Measurements from ENCODE around the gene SLC23A2.

SLC23A2 gene

GRCh38 chr20:4956200-4956810, 45.0 kb downstream of the SLC23A2 start:
- DNase-seq (ENCODE audit: low read depth) = peak; percentile 82
- TF ChIP-seq CTCF (IDR thresholded peaks at IDR 0.05; ENCODE audit: low read depth, low read length) = peak; percentile 69
- TF ChIP-seq MYC (IDR thresholded peaks at IDR 0.05; ENCODE audit: low read depth, low read length) = no peak
- no peak overlapping the region for H3K4me3 ChIP-seq (ENCODE audit: low read depth, low read length)

DNA sequence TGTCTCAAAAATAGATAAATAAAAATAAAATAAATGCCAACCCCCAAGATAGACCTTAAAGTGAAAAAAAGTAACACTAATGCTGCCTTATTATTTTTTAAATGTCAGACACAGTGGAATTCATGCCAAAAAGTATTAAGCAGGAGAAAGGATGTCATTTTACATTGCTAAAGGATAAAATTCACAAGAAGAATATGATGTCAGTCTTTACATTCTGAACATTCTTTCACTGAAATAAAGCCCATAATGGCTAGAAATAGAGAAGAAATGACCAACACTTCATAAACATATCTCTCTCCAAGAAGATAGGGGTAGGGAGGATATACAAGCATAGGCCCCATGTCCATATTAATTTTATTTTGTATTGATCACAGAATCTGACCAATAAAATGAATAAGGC, 47.4 kb downstream of the SLC23A2 start:
- no peak for DNase-seq (ENCODE audit: low read depth)
- no peak for TF ChIP-seq MAX (IDR thresholded peaks at IDR 0.05; ENCODE audit: low read depth, low read length)
- no peak for TF ChIP-seq POLR2A (IDR thresholded peaks at IDR 0.05; ENCODE audit: extremely low read depth, insufficient read length)
- no peak for TF ChIP-seq MYC (IDR thresholded peaks at IDR 0.05; ENCODE audit: low read depth, low read length)

DNA sequence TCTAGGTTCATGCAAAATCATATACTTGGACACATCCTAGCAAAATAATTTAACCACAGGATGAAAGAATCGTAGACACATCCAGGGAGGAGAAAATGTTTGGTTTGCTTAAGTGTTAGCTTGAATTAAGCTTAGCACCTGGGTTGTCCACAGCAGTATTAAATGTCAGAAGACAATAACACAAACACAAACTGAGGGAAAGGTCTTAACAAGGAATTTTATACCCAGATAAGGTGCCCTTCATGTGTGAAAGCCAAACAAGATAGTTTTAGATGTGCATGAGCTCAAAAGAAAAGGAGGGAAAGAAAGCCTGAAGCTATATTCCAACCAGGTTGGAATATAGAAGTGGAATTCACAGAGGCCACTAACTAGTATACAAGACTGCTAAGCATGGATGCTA, 49.1 kb downstream of the SLC23A2 start:
- TF ChIP-seq CTCF (IDR thresholded peaks at IDR 0.05; ENCODE audit: low read depth, low read length) (no peak), MYC (IDR thresholded peaks at IDR 0.05; ENCODE audit: low read depth, low read length) (no peak), MAX (IDR thresholded peaks at IDR 0.05; ENCODE audit: low read depth, low read length) (no peak)
- DNase-seq (ENCODE audit: low read depth) = no peak

More for the DNA sequence above, 47.4 kb downstream of the SLC23A2 start:
- H3K4me3 ChIP-seq (ENCODE audit: low read depth, low read length) = no peak overlapping the region

DNA sequence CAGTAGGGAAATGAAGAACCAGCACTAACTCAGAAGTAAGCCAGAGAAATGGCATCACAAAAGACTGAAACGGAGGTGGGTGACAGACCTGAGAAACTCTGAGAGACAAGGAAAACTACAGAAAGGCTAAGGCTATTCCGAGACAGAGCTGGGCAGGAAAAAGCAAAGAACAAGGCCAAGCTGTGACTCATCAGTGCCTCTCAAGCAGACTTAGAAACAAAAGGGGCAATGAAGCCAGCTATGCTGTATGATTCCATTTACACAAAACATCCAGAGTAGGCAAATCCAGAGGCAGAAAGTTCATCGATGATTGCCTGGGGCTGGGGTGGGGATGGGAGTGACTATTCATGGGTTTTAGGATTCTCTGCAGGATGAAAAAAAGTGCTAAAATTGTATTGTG, 50.0 kb downstream of the SLC23A2 start:
- no peak for DNase-seq (ENCODE audit: low read depth)
- no peak overlapping the region for H3K4me3 ChIP-seq (ENCODE audit: low read depth, low read length)
- no peak for TF ChIP-seq MAX (IDR thresholded peaks at IDR 0.05; ENCODE audit: low read depth, low read length)
- no peak for TF ChIP-seq POLR2A (IDR thresholded peaks at IDR 0.05; ENCODE audit: extremely low read depth, insufficient read length)
- TF ChIP-seq MYC (IDR thresholded peaks at IDR 0.05; ENCODE audit: low read depth, low read length) = no peak
- no peak for TF ChIP-seq CTCF (IDR thresholded peaks at IDR 0.05; ENCODE audit: low read depth, low read length)

More for the DNA sequence above, 49.1 kb downstream of the SLC23A2 start:
- H3K4me3 ChIP-seq (ENCODE audit: low read depth, low read length) = no peak overlapping the region

- H3K4me3 ChIP-seq (ENCODE audit: low read depth, low read length) = no peak overlapping the region
- DNase-seq (ENCODE audit: low read depth) = no peak
- TF ChIP-seq POLR2A (IDR thresholded peaks at IDR 0.05; ENCODE audit: extremely low read depth, insufficient read length) (no peak), CTCF (IDR thresholded peaks at IDR 0.05; ENCODE audit: low read depth, low read length) (no peak), MYC (IDR thresholded peaks at IDR 0.05; ENCODE audit: low read depth, low read length) (no peak), MAX (IDR thresholded peaks at IDR 0.05; ENCODE audit: low read depth, low read length) (no peak)
Measured at GRCh38 chr20:4950841-4951240, 50.5 kb downstream of the SLC23A2 start.

DNA sequence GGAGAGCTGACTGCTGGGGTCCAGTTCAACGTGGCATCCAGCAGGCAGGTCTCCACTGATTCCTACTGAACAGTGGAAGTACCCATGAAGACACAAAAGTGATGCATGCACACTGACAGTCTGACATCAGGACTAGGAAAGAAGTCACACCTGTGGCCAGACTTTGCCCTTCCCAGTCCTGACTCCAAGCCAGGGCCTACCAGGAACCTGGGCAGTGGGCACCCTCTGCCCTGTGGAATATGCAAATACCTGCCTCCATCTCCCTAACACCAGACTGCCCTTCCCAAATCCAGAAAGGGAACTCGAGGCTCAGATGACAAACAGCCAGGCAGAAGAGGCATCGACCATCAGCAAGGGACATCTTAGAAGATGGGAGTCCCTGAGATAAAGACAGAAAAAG, 50.9 kb downstream of the SLC23A2 start:
- DNase-seq (ENCODE audit: low read depth) = no peak
- no peak overlapping the region for H3K4me3 ChIP-seq (ENCODE audit: low read depth, low read length)
- TF ChIP-seq CTCF (IDR thresholded peaks at IDR 0.05; ENCODE audit: low read depth, low read length) = no peak
- no peak for TF ChIP-seq MYC (IDR thresholded peaks at IDR 0.05; ENCODE audit: low read depth, low read length)
- TF ChIP-seq POLR2A (IDR thresholded peaks at IDR 0.05; ENCODE audit: extremely low read depth, insufficient read length) = no peak
- TF ChIP-seq MAX (IDR thresholded peaks at IDR 0.05; ENCODE audit: low read depth, low read length) = no peak

Measured in NB4 (cell line).